ENCODE measurements around the gene F7. TPM values are rescaled to one million over a fixed set of nuclear protein-coding genes. Genes with fewer than 3 reads are reported as not detected.

F7 gene
- total RNA-seq, 1 donor from 2014 or later, result not detected

GRCh38 chr13:113141601-113141970 lies 36.0 kb downstream of the F7 start:
- no peaks in the 10 kb centered on the region for H3K36me3 Mint-ChIP-seq (ENCODE audit: unreplicated experiment)
- TF ChIP-seq CTCF (IDR thresholded peaks at IDR 0.05; ENCODE audit: partially characterized antibody, unreplicated experiment), result no peak

GRCh38 chr13:113142876-113143275 lies 37.3 kb downstream of the F7 start:
- no peak for TF ChIP-seq CTCF (IDR thresholded peaks at IDR 0.05; ENCODE audit: partially characterized antibody, unreplicated experiment)
- Mint-ChIP-seq H3K27me3 (ENCODE audit: unreplicated experiment) (no peaks in the 10 kb centered on the region), H3K27ac (ENCODE audit: unreplicated experiment) (no peak overlapping the region), H3K4me1 (ENCODE audit: low read depth, unreplicated experiment) (no peaks in the 10 kb centered on the region), H3K36me3 (ENCODE audit: unreplicated experiment) (no peaks in the 10 kb centered on the region), H3K9me3 (ENCODE audit: unreplicated experiment) (peaks cover 2% of the 10 kb centered on the region), H3K4me3 (ENCODE audit: unreplicated experiment) (no peak overlapping the region)
- no peak for DNase-seq

More at GRCh38 chr13:113141601-113141970, 36.0 kb downstream of the F7 start:
- Mint-ChIP-seq H3K27me3 (ENCODE audit: unreplicated experiment) (no peaks in the 10 kb centered on the region), H3K4me3 (ENCODE audit: unreplicated experiment) (no peak overlapping the region), H3K27ac (ENCODE audit: unreplicated experiment) (no peak overlapping the region), H3K9me3 (ENCODE audit: unreplicated experiment) (no peaks in the 10 kb centered on the region), H3K4me1 (ENCODE audit: low read depth, unreplicated experiment) (no peaks in the 10 kb centered on the region)
- DNase-seq, result no peak

GRCh38 chr13:113143466-113144254 lies 38.1 kb downstream of the F7 start:
- no peak for DNase-seq
- Mint-ChIP-seq H3K9me3 (ENCODE audit: unreplicated experiment) (peaks cover 2% of the 10 kb centered on the region), H3K4me1 (ENCODE audit: low read depth, unreplicated experiment) (no peaks in the 10 kb centered on the region), H3K36me3 (ENCODE audit: unreplicated experiment) (no peaks in the 10 kb centered on the region), H3K27me3 (ENCODE audit: unreplicated experiment) (no peaks in the 10 kb centered on the region), H3K27ac (ENCODE audit: unreplicated experiment) (no peak overlapping the region), H3K4me3 (ENCODE audit: unreplicated experiment) (no peak overlapping the region)
- no peak for TF ChIP-seq CTCF (IDR thresholded peaks at IDR 0.05; ENCODE audit: partially characterized antibody, unreplicated experiment)

- H3K27me3 Mint-ChIP-seq (ENCODE audit: unreplicated experiment), result peaks cover 4% of the 10 kb centered on the region
- H3K9me3 Mint-ChIP-seq (ENCODE audit: unreplicated experiment), result peaks cover 2% of the 10 kb centered on the region
- H3K36me3 Mint-ChIP-seq (ENCODE audit: unreplicated experiment), result no peaks in the 10 kb centered on the region
- H3K27ac Mint-ChIP-seq (ENCODE audit: unreplicated experiment), result no peak overlapping the region
- H3K4me3 Mint-ChIP-seq (ENCODE audit: unreplicated experiment), result no peak overlapping the region
- no peaks in the 10 kb centered on the region for H3K4me1 Mint-ChIP-seq (ENCODE audit: low read depth, unreplicated experiment)
- no peak for DNase-seq
- no peak for TF ChIP-seq CTCF (IDR thresholded peaks at IDR 0.05; ENCODE audit: partially characterized antibody, unreplicated experiment)
These were observed 38.7 kb downstream of the F7 start for GRCh38 chr13:113144255-113144629.

GRCh38 chr13:113145496-113145895 lies 39.9 kb downstream of the F7 start:
- no peaks in the 10 kb centered on the region for H3K36me3 Mint-ChIP-seq (ENCODE audit: unreplicated experiment)
- peaks cover 3% of the 10 kb centered on the region for H3K4me1 Mint-ChIP-seq (ENCODE audit: low read depth, unreplicated experiment)
- peaks cover 4% of the 10 kb centered on the region for H3K27me3 Mint-ChIP-seq (ENCODE audit: unreplicated experiment)
- no peak for TF ChIP-seq CTCF (IDR thresholded peaks at IDR 0.05; ENCODE audit: partially characterized antibody, unreplicated experiment)
- no peak for DNase-seq
- no peak overlapping the region for H3K27ac Mint-ChIP-seq (ENCODE audit: unreplicated experiment)
- peaks cover 4% of the 10 kb centered on the region for H3K9me3 Mint-ChIP-seq (ENCODE audit: unreplicated experiment)
- H3K4me3 Mint-ChIP-seq (ENCODE audit: unreplicated experiment), result no peak overlapping the region
